Measurements from ENCODE around the gene TSPAN9.

Gene TSPAN9

GRCh38 chr12:3077572-3078081, 448 bp downstream of the TSPAN9 start:
- no peak for DNase-seq (ENCODE audit: low read depth in 2 of 2)

GRCh38 chr12:3078086-3078820, 1.1 kb downstream of the TSPAN9 start:
- no peak for DNase-seq (ENCODE audit: low read depth in 2 of 2)

- no peak for DNase-seq (ENCODE audit: low read depth in 2 of 2)
Observed at GRCh38 chr12:3081091-3081490, 3.9 kb downstream of the TSPAN9 start.

GRCh38 chr12:3081886-3082285, 4.7 kb downstream of the TSPAN9 start:
- no peak for DNase-seq (ENCODE audit: low read depth in 2 of 2)

GRCh38 chr12:3083241-3083920, 6.2 kb downstream of the TSPAN9 start:
- no peak for DNase-seq (ENCODE audit: low read depth in 2 of 2)

GRCh38 chr12:3083921-3084347, 6.8 kb downstream of the TSPAN9 start:
- no peak for DNase-seq (ENCODE audit: low read depth in 2 of 2)

GRCh38 chr12:3084742-3085141, 7.6 kb downstream of the TSPAN9 start:
- DNase-seq (ENCODE audit: low read depth in 2 of 2) = no peak

- no peak for DNase-seq (ENCODE audit: low read depth in 2 of 2)
Observed at GRCh38 chr12:3085341-3086139, 8.4 kb downstream of the TSPAN9 start.

- DNase-seq (ENCODE audit: low read depth in 2 of 2) = no peak
Observed at GRCh38 chr12:3086211-3086610, 9.0 kb downstream of the TSPAN9 start.

GRCh38 chr12:3086729-3087323, 9.6 kb downstream of the TSPAN9 start:
- no peak for DNase-seq (ENCODE audit: low read depth in 2 of 2)

- no peak for DNase-seq (ENCODE audit: low read depth in 2 of 2)
Observed at GRCh38 chr12:3087758-3088650, 10.8 kb downstream of the TSPAN9 start.

GRCh38 chr12:3089588-3089987, 12.4 kb downstream of the TSPAN9 start:
- DNase-seq (ENCODE audit: low read depth in 2 of 2) = no peak

GRCh38 chr12:3090240-3091037, 13.3 kb downstream of the TSPAN9 start:
- DNase-seq (ENCODE audit: low read depth in 2 of 2) = no peak

- no peak for DNase-seq (ENCODE audit: low read depth in 2 of 2)
Observed at GRCh38 chr12:3091038-3091319, 13.8 kb downstream of the TSPAN9 start.

GRCh38 chr12:3091382-3092241, 14.4 kb downstream of the TSPAN9 start:
- no peak for DNase-seq (ENCODE audit: low read depth in 2 of 2)

GRCh38 chr12:3092764-3093163, 15.6 kb downstream of the TSPAN9 start:
- DNase-seq (ENCODE audit: low read depth in 2 of 2) = no peak

GRCh38 chr12:3097186-3097804, 20.1 kb downstream of the TSPAN9 start:
- no peak for DNase-seq (ENCODE audit: low read depth in 2 of 2)

- no peak for DNase-seq (ENCODE audit: low read depth in 2 of 2)
Observed at GRCh38 chr12:3097836-3098235, 20.7 kb downstream of the TSPAN9 start.

- no peak for DNase-seq (ENCODE audit: low read depth in 2 of 2)
Observed at GRCh38 chr12:3098436-3098835, 21.3 kb downstream of the TSPAN9 start.
